ENCODE results near the gene CAPN15. TPM values are rescaled to one million over a fixed set of nuclear protein-coding genes. Genes with fewer than 3 reads are reported as not detected.
"Not testable (repeated sequence)": the region's sequence is repeated elsewhere in the genome, so short reads cannot be mapped to it uniquely, and the experiment has no call there.

CAPN15 gene
- total RNA-seq, 1 experiment from 2014 or later: 55.9 TPM

DNA sequence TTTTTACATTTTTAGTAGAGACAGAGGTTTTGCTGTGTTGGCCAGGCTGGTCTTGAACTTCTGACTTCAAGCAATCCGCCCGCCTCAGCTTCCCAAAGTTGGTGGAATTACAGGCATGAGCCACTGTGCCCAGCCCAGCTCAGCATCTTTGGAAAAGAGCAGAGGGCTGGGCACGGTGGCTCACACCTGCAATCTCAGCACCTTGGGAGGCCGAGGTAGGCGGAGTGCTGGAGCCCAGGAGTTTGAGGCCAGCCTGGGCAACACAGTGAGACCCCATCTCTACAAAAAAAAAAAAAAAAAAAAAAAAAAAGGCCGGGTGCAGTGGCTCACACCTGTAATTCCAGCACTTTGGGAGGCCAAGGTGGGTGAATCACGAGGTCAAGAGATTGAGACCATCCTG, 70.1 kb downstream of the CAPN15 start:
- not testable (repeated sequence) for H3K36me3 ChIP-seq, H3K9me3 ChIP-seq, H3K4me3 ChIP-seq, DNase-seq, H3K27me3 ChIP-seq

DNA sequence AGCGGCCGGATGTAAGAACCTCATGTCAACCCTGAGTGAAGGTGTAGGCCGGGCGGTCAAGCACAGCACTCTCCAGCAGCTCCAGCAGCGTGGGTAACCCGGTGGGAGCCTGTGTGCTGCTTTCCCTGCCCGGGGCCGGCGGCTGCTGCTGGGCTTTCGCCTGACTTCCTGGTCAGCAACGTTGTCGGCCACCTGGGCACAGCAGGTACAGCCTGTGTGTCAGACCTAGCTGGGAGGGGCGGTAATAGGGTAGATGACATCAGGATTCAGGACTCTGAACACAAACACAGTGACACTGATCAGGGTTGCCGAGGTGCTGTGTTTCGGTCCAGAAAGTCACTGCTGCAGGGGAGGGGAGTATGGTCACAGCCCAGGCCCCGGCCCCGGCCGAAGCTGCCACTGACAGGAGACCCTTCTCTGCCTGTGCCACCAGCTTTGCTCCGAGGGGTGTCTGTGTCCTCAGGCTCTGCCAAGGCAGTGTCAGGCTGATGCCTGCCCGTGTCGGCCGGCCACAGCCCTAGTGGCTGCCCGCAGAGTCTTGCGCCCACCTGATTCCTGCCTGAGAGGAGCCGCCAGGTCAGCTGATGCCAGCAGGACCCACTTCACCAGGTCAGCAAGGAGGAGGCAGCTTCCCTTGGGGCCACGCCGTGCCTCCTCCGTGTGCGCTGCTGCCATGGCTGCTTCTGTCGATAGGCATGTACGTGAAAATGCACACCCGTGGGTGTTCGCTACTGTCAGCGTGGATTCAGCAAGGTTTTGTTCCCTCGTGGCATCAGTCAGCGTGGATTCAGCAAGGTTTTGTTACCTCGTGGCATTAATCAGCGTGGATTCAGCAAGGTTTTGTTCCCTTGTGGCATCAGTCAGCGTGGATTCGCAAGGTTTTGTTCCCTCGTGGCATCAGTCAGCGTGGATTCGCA, 71.6 kb downstream of the CAPN15 start:
- 0 out of 2 replicates have a peak, but pooled peaks cover 2% of the 10 kb centered on the region for H3K36me3 ChIP-seq
- H3K27me3 ChIP-seq: no peaks in the 10 kb centered on the region
- no peaks in the 10 kb centered on the region for H3K9me3 ChIP-seq
- no peak overlapping the region for H3K4me3 ChIP-seq
- DNase-seq: no peak

DNA sequence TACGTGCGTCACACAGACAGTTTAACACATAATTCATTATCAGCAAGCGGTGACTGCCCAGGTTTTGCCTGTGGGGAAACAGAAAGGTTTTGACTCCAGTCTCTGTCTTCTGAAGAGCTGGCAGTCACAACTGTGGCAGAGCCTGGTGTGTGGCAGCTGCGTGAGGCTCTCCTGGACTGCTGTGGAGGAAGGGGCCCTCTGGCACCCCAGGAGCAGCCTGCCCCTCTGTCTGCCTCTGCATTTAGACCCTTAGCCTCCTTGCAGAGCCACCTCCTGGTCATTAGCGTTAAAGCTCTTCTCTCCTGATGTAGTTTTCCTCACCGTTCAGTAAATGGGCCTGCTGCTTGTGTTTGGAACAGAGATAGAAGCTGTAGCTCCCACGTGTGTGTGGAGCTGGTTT, 73.3 kb downstream of the CAPN15 start:
- peaks cover 12% of the 10 kb centered on the region for H3K36me3 ChIP-seq
- no peaks in the 10 kb centered on the region for H3K27me3 ChIP-seq
- DNase-seq: no peak
- no peak overlapping the region for H3K4me3 ChIP-seq
- H3K9me3 ChIP-seq: peaks cover 10% of the 10 kb centered on the region

DNA sequence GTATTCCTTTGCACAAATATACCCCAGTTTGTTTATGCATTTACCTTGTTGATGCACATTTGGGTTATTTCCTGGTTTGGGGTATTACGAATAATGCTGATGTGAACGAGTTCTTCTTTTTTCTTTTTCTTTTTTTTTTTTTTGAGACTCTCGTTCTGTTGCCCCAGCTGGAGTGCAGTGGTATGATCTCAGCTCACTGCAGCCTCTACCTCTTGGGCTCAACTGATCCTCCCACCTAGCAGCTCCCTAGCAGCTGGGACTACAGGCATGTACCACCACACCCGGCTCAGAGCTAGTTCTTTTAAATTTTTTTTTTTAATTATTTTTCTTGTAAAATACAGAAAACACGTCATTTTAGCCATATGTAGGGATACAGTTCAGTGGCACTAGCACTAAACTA, 76.4 kb downstream of the CAPN15 start:
- peaks cover 10% of the 10 kb centered on the region for H3K36me3 ChIP-seq

More for the DNA sequence above, 76.4 kb downstream of the CAPN15 start:
- Histone ChIP-seq H3K27me3 (no peaks in the 10 kb centered on the region), H3K9me3 (peaks cover 10% of the 10 kb centered on the region), H3K4me3 (no peak overlapping the region)
- no peak for DNase-seq

Other genes with a start within 250 kb of the CAPN15 start
- 5.9 TPM in 1 of 2 replicates, not detected in the other for gene ARHGDIG, start 247.1 kb upstream of the CAPN15 start, total RNA-seq (2014; rRNA removed; shearing (Covaris generic); ENCODE audit: low replicate concordance)
- 3.1 TPM in 1 of 2 replicates, not detected in the other for gene PDIA2, start 244.5 kb upstream of the CAPN15 start, total RNA-seq (2014; rRNA removed; shearing (Covaris generic); ENCODE audit: low replicate concordance)
- gene AXIN1, start 175.0 kb upstream of the CAPN15 start, total RNA-seq (2014; rRNA removed; shearing (Covaris generic); ENCODE audit: low replicate concordance): 46.9 and 48.3 TPM in 2 replicates
- 172 and 192 TPM in 2 replicates for gene MRPL28, start 157.2 kb upstream of the CAPN15 start, total RNA-seq (2014; rRNA removed; shearing (Covaris generic); ENCODE audit: low replicate concordance)
- gene PGAP6, start 145.7 kb upstream of the CAPN15 start, total RNA-seq (2014; rRNA removed; shearing (Covaris generic); ENCODE audit: low replicate concordance): 34.2 and 35.5 TPM in 2 replicates
- gene NME4, start 130.5 kb upstream of the CAPN15 start, total RNA-seq (2014; rRNA removed; shearing (Covaris generic); ENCODE audit: low replicate concordance): 188 and 350 TPM in 2 replicates
- 31.6 and 37.1 TPM in 2 replicates for gene DECR2, start 125.8 kb upstream of the CAPN15 start, total RNA-seq (2014; rRNA removed; shearing (Covaris generic); ENCODE audit: low replicate concordance)
- 33.1 and 42.8 TPM in 2 replicates for gene RAB11FIP3, start 102.1 kb upstream of the CAPN15 start, total RNA-seq (2014; rRNA removed; shearing (Covaris generic); ENCODE audit: low replicate concordance)
- not detected in 2 replicates for gene PRR35, start 32.7 kb downstream of the CAPN15 start, total RNA-seq (2014; rRNA removed; shearing (Covaris generic); ENCODE audit: low replicate concordance)
- gene NHLRC4, start 39.3 kb downstream of the CAPN15 start, total RNA-seq (2014; rRNA removed; shearing (Covaris generic); ENCODE audit: low replicate concordance): not detected in 2 replicates
- gene PIGQ, start 42.3 kb downstream of the CAPN15 start, total RNA-seq (2014; rRNA removed; shearing (Covaris generic); ENCODE audit: low replicate concordance): 13.1 and 31.7 TPM in 2 replicates
- 12.4 and 20.8 TPM in 2 replicates for gene RAB40C, start 62.4 kb downstream of the CAPN15 start, total RNA-seq (2014; rRNA removed; shearing (Covaris generic); ENCODE audit: low replicate concordance)
- not detected in 2 replicates for gene WFIKKN1, start 103.3 kb downstream of the CAPN15 start, total RNA-seq (2014; rRNA removed; shearing (Covaris generic); ENCODE audit: low replicate concordance)
- gene METTL26, start 108.6 kb downstream of the CAPN15 start, total RNA-seq (2014; rRNA removed; shearing (Covaris generic); ENCODE audit: low replicate concordance): 145 and 183 TPM in 2 replicates
- gene MCRIP2, start 114.1 kb downstream of the CAPN15 start, total RNA-seq (2014; rRNA removed; shearing (Covaris generic); ENCODE audit: low replicate concordance): 22.2 and 50.3 TPM in 2 replicates
- 6.0 and 17.3 TPM in 2 replicates for gene WDR90, start 121.7 kb downstream of the CAPN15 start, total RNA-seq (2014; rRNA removed; shearing (Covaris generic); ENCODE audit: low replicate concordance)
- 48.7 and 72.8 TPM in 2 replicates for gene RHOT2, start 140.4 kb downstream of the CAPN15 start, total RNA-seq (2014; rRNA removed; shearing (Covaris generic); ENCODE audit: low replicate concordance)
- 0.16 TPM in 1 of 2 replicates, not detected in the other for gene RHBDL1, start 148.0 kb downstream of the CAPN15 start, total RNA-seq (2014; rRNA removed; shearing (Covaris generic); ENCODE audit: low replicate concordance)
- gene STUB1, start 152.7 kb downstream of the CAPN15 start, total RNA-seq (2014; rRNA removed; shearing (Covaris generic); ENCODE audit: low replicate concordance): 301 and 418 TPM in 2 replicates
- gene JMJD8, start 156.6 kb downstream of the CAPN15 start, total RNA-seq (2014; rRNA removed; shearing (Covaris generic); ENCODE audit: low replicate concordance): 15.1 and 66.3 TPM in 2 replicates
- 8.0 and 8.2 TPM in 2 replicates for gene WDR24, start 162.7 kb downstream of the CAPN15 start, total RNA-seq (2014; rRNA removed; shearing (Covaris generic); ENCODE audit: low replicate concordance)
- 0.16 and 0.67 TPM in 2 replicates for gene FBXL16, start 178.1 kb downstream of the CAPN15 start, total RNA-seq (2014; rRNA removed; shearing (Covaris generic); ENCODE audit: low replicate concordance)
- 33.7 and 71.7 TPM in 2 replicates for gene METRN, start 187.4 kb downstream of the CAPN15 start, total RNA-seq (2014; rRNA removed; shearing (Covaris generic); ENCODE audit: low replicate concordance)
- 27.0 and 44.0 TPM in 2 replicates for gene ANTKMT, start 193.4 kb downstream of the CAPN15 start, total RNA-seq (2014; rRNA removed; shearing (Covaris generic); ENCODE audit: low replicate concordance)
- gene CCDC78, start 198.7 kb downstream of the CAPN15 start, total RNA-seq (2014; rRNA removed; shearing (Covaris generic); ENCODE audit: low replicate concordance): 0.59 and 4.9 TPM in 2 replicates
- gene HAGHL, start 199.4 kb downstream of the CAPN15 start, total RNA-seq (2014; rRNA removed; shearing (Covaris generic); ENCODE audit: low replicate concordance): 9.4 and 13.3 TPM in 2 replicates
- gene CIAO3, start 213.3 kb downstream of the CAPN15 start, total RNA-seq (2014; rRNA removed; shearing (Covaris generic); ENCODE audit: low replicate concordance): 39.0 and 72.9 TPM in 2 replicates
- not detected in 2 replicates for gene MSLN, start 233.0 kb downstream of the CAPN15 start, total RNA-seq (2014; rRNA removed; shearing (Covaris generic); ENCODE audit: low replicate concordance)